GM21825 (cell line): ENCODE measurements around the gene ATOH1.

Source experiments
- ATAC-seq: cut with Tn5 transposase; IDR thresholded peaks from one replicate; pipeline ENCODE4 v1.9.1; 2021; ENCODE audit warnings: mild to moderate bottlenecking, moderate library complexity; ENCODE audit not compliant: unreplicated experiment

ATOH1 gene

GRCh38 chr4:93834249-93835066 lies 5.9 kb downstream of the ATOH1 start:
- no peak for ATAC-seq

DNA sequence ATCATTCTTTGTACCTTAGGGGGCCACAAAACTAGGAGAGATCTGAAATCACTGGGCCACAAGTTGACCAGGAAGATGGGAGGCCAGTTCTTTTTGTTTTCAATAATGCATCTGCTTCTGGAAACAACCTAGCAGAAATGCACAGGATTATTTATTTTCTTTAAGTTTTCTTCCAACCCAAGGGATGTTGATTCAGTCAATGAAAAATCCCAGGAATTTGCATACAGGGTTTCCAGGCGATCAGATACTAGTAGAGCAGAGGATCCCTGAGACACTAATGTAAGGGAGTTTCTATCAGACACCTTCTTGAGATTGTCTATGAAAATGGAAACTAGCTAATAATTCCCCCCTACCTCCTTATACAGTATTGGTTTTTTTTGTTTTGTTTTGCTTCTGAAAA lies 7.4 kb downstream of the ATOH1 start:
- ATAC-seq: no peak

GRCh38 chr4:93839704-93840103 lies 11.2 kb downstream of the ATOH1 start:
- ATAC-seq: no peak

DNA sequence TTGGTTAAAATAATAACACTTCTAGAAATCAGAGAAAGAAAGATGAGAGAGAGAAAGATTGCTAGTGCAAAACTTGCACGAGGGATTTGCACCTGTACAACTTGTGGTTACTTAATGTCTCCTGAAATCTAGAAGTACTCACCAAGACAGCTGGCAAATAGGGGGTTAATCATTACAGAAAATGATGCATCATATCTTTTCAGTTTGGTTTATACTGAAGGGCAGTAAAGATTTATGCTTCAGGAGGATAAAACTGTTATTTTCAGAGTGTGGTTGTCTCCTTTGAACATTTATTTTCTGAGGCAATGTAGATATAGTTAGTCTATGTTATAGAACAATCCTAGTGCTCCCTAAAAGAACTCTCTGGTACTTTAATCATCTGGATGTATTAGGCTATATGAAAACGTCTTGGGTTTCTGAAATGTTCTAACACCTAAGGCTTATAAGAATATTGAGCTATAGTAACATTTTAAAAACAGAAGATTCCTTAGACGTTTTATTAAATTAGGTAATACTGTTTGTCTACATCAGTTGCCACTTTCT lies 13.3 kb downstream of the ATOH1 start:
- ATAC-seq: no peak

DNA sequence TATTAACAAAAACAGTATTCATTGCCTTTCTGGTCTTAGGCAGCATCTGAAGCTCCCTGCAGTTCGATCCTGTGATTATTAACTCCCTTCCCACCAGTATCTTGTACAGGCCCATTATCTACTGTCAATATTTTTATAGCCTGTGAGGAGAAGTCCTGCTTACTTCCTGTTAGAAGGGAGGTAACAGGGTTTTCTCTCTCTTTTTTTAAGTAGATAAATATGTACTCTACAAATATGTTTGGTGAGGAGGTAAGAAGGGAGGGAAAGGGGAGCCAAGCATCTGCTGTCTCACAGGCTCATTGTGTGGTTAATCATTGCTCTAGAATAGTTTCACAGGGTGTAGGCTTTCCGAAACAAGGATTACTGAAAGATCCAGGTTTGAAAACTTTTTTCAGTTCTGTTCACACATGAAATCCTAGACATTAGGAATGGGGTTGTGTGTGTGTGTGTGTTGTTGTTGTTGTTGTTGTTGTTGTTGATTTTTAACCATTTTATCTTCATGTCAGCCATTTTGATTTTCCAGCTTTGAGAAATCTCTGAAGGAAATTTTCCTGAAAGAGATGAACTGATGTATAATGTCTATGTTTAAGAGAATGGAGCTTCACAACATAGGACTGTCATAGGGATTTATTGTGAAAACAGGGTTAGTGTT lies 14.2 kb downstream of the ATOH1 start:
- ATAC-seq: peak; percentile 63

DNA sequence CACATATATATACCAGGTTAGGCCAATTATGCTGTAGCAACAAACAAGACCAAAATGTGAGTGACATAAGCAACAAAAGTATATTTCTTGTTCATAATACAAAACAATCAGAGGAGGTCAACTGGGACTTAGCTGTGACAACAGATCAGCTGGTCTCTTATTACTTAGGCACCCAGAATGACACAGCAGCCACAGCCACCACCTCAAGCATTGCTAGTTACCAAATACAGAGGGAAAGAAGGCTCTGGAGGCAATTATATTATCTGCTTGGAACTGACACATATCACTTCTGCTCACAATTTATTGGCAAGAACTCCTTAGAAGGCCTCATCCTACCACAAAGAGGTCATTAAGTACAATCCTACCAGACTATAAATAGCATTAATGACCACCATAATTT lies 15.2 kb downstream of the ATOH1 start:
- ATAC-seq: no peak

GRCh38 chr4:93852680-93853079 lies 24.1 kb downstream of the ATOH1 start:
- no peak for ATAC-seq

DNA sequence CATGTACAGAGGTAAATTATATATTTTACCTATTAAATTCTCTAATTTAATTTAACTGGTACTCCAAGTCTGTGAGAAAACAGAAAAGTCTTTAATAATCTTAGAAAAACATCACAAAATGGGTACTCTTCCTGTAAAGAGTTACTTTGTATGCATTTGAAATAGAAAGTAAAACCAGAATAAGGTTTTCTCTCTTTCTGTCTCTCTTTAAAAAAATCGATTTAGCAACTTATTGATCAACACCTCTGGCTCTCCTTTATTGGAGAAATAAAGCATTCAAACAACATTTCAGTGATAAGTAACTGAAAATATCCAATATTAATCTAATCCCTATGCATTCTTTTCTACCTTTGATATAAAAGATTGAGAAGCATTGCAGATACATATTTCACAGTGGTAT lies 27.4 kb downstream of the ATOH1 start:
- ATAC-seq: no peak

DNA sequence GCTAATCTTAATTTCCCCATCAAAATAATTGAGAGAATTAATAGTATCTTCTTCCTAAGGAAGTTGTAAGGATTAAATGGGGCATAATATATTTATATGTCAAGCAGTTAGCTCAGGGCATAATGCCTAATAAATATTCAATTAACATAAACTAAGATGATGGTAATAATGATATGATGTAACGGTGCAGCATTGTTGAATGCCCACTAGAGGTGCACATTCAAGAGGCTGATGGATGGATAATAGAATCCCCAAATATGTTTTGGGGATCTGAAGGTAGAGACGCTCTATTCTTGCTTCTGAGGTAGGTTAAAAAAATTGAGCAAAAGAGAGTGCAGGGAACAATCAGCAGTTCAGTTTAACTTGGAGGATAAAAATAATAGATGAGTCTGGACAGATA lies 37.1 kb downstream of the ATOH1 start:
- ATAC-seq: no peak

GRCh38 chr4:93867416-93868001 lies 39.0 kb downstream of the ATOH1 start:
- ATAC-seq: no peak

- no peak for ATAC-seq
Observed at GRCh38 chr4:93870876-93871458, 42.4 kb downstream of the ATOH1 start.

DNA sequence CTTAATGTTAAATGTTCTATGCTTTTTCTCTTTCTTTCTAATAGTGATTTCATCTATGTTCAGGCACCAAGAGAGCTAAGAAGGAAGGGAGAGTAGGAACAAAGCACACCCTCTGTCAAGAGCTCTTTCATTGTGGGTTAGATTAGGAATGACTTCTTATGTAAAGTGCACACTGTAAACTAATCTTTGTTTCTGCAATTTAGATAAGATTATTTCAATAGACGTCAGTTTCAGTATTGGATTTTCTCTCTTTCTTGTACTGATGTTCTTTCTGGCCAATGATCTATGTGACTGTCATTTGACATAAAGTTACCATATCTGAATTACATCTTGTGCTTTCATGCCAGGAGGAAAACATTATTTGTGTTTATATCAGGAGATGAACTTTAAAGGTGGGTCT lies 48.2 kb downstream of the ATOH1 start:
- no peak for ATAC-seq

GRCh38 chr4:93878566-93878965 lies 50.0 kb downstream of the ATOH1 start:
- no peak for ATAC-seq

DNA sequence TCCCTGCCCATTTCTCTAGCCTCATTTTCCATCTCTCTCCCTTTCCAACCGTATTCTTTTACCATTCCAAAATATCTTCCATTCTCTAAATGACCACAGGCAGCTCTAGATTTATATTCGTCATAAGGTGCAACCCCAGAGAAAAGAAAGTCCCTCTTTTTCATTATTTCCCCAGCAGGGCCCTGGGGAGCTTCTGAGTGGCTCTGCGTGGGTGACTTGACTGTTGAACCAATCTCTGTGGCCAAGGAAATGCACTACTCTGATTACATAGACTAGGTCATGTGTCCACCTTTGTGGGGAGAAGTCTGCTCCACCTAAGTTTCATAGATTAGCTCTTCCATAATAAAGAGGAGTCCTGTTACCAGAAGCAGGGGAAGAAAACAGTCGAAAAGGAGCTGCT lies 51.4 kb downstream of the ATOH1 start:
- ATAC-seq: peak; percentile 86
